B cell (primary cell): ENCODE results near the gene ABI2. TPM values are rescaled to one million over a fixed set of nuclear protein-coding genes. Genes with fewer than 3 reads are reported as not detected.

Experiments used
- ATAC-seq: fragments of 200-7000 bp; cut with Tn5 transposase; one replicate; pipeline ENCODE4 v1.10.0; 2021; ENCODE audit warnings: low read depth, mild to moderate bottlenecking, moderate number of reproducible peaks, moderate library complexity
- CTCF ChIA-PET: fragments of 350-600 bp; sonication (Branson Sonifier 250); formaldehyde crosslinking; loops from one replicate; lab custom pipeline; 2021; ENCODE audit warnings: antibody characterized with exemption, inconsistent platforms; lab: Charles Lee
- POLR2A ChIA-PET: fragments of 350-600 bp; sonication (Branson Sonifier 250); formaldehyde crosslinking; loops from one replicate; lab custom pipeline; 2021; ENCODE audit warnings: antibody characterized with exemption; lab: Charles Lee
- DNase-seq: peaks from one replicate; pipeline ENCODE4 v3.0.0; 2013
- H2AFZ ChIP-seq: 2 replicates; pipeline ENCODE4 v1.6.1; 2012; ENCODE audit warnings: mild to moderate bottlenecking, low read depth, low read length; ENCODE audit not compliant: insufficient read depth, poor library complexity, severe bottlenecking
- H3K27ac ChIP-seq, 2 donors: 1 replicate in 1 of 2; 2 replicates in 1 of 2; pipeline ENCODE4 v1.5.1; 2012 to 2013; ENCODE audit warnings: low read length in 2 of 2, mild to moderate bottlenecking in 2 of 2, moderate library complexity in 1 of 2
- H3K27me3 ChIP-seq, 4 experiments: fragments of 200-600 bp in 1 of 4; sonication (generic) in 1 of 4; replicated peaks in 1 of 4; 1 replicate in 2 of 4; 2 replicates in 2 of 4; pipeline versions ENCODE4 v1.6.1 to v1.7.0; 2013 to 2016; ENCODE audit warnings: low read length in 3 of 4, mild to moderate bottlenecking in 2 of 4, mixed read lengths in 1 of 4, moderate library complexity in 1 of 4; ENCODE audit not compliant: insufficient read depth in 4 of 4, control insufficient read depth in 3 of 4; ENCODE audit errors: control extremely low read depth in 1 of 4
- H3K36me3 ChIP-seq, 2 experiments: replicated peaks in 1 of 2; 1 replicate in 1 of 2; 2 replicates in 1 of 2; pipeline versions ENCODE4 v1.6.1 to v1.7.1; 2013; ENCODE audit warnings: low read length in 1 of 2; ENCODE audit not compliant: insufficient read depth in 2 of 2, control insufficient read depth in 1 of 2; ENCODE audit errors: control extremely low read depth in 1 of 2, extremely low read depth in 1 of 2
- H3K4me1 ChIP-seq, 2 donors: fragments of 200-600 bp in 1 of 2; sonication (generic) in 1 of 2; 1 replicate in 1 of 2; 2 replicates in 1 of 2; pipeline versions ENCODE4 v1.5.1 to v1.6.1; 2013 to 2017; ENCODE audit warnings: low read length in 2 of 2; ENCODE audit not compliant: control insufficient read depth in 2 of 2, insufficient read depth in 2 of 2
- H3K4me2 ChIP-seq: replicated peaks from 2 replicates; pipeline ENCODE3; 2012; ENCODE audit warnings: mild to moderate bottlenecking, low read depth, low read length; ENCODE audit not compliant: poor library complexity, severe bottlenecking
- H3K4me3 ChIP-seq, 5 experiments: fragments of 200-600 bp in 1 of 5; sonication (generic) in 1 of 5; 1 replicate in 3 of 5; 2 replicates in 2 of 5; pipeline versions ENCODE4 v1.5.1 to v1.7.0; 2011 to 2016; ENCODE audit warnings: low read length in 4 of 5, mild to moderate bottlenecking in 4 of 5, low read depth in 2 of 5, control low read depth in 1 of 5, moderate library complexity in 1 of 5; ENCODE audit not compliant: insufficient read depth in 1 of 5; ENCODE audit errors: control extremely low read depth in 1 of 5, extremely low read depth in 1 of 5
- H3K79me2 ChIP-seq: fragments of 200-600 bp; sonication (generic); one replicate; pipeline ENCODE4 v1.6.0; 2016; ENCODE audit warnings: low read length; ENCODE audit not compliant: control insufficient read depth, insufficient read depth
- H3K9ac ChIP-seq: fragments of 200-600 bp; sonication (generic); 2 replicates; pipeline ENCODE4 v1.6.1; 2017; ENCODE audit warnings: mild to moderate bottlenecking, low read length, moderate library complexity
- H3K9me3 ChIP-seq, 3 donors: one replicate each; pipeline versions ENCODE4 v1.6.1 to v1.7.1; 2013; ENCODE audit warnings: low read length in 2 of 3; ENCODE audit not compliant: control insufficient read depth in 2 of 3, insufficient read depth in 1 of 3; ENCODE audit errors: control extremely low read depth in 1 of 3
- H4K20me1 ChIP-seq: 2 replicates; pipeline ENCODE4 v1.6.0; 2012; ENCODE audit warnings: mild to moderate bottlenecking, low read length; ENCODE audit not compliant: insufficient read depth, control insufficient read depth, poor library complexity, severe bottlenecking
- H3K27ac Mint-ChIP-seq: one replicate; pipeline ENCODE4 v1.8.0; 2021; ENCODE audit warnings: mixed read lengths
- H3K27me3 Mint-ChIP-seq: one replicate; pipeline ENCODE4 v1.8.0; 2021; ENCODE audit warnings: mixed read lengths
- H3K4me1 Mint-ChIP-seq: one replicate; pipeline ENCODE4 v1.8.0; 2021; ENCODE audit warnings: mixed read lengths
- H3K4me3 Mint-ChIP-seq: one replicate; pipeline ENCODE4 v1.8.0; 2021; ENCODE audit warnings: mixed read lengths
- H3K9me3 Mint-ChIP-seq: one replicate; pipeline ENCODE4 v1.8.0; 2022; ENCODE audit warnings: mixed read lengths; ENCODE audit not compliant: insufficient read depth
- CTCF ChIP-seq: fragments of 200-600 bp; IDR thresholded peaks from one replicate; pipeline ENCODE4 v1.8.0; 2022; ENCODE audit warnings: antibody characterized with exemption, mild to moderate bottlenecking
- EZH2 ChIP-seq: IDR thresholded peaks from 2 replicates; pipeline ENCODE4 v1.6.1; 2012; ENCODE audit warnings: borderline replicate concordance, low read depth, mild to moderate bottlenecking, moderate library complexity, low read length; ENCODE audit not compliant: insufficient read depth, poor library complexity, severe bottlenecking
- WGBS: methylation state at CpG from one replicate; pipeline ENCODE4 v1.1.5; 2013; ENCODE audit warnings: missing lambda C conversion rate; ENCODE audit not compliant: insufficient coverage; 5-methylcytosine and 5-hydroxymethylcytosine counted together
- intact Hi-C: fragments of 100-400 bp; cut with micrococcal nuclease; formaldehyde crosslinking; loops from one replicate; pipeline ENCODE4 v1.10.0; 2022
- polyA plus RNA-seq: library from polyadenylated mRNA; depleted of rRNA; stranded (reverse); fragments of >200 nt; gene quantifications from 2 replicates; pipeline ENCODE4 v1.2.3, GENCODE V29; 2012
- total RNA-seq, 2 donors: library from RNA; stranded (reverse); fragments of 120-200 nt in 1 of 2; gene quantifications; 1 replicate in 1 of 2; 2 replicates in 1 of 2; pipeline versions ENCODE4 v1.2.3 to v1.2.4, GENCODE V29; 2013 to 2022

ABI2 gene
- total and polyA plus RNA-seq, 2 donors (not counting 1 experiment from before 2014, with no cell fraction given) = 6.8 to 32.7 TPM

- Histone ChIP-seq H3K4me2 (no peak overlapping the region), H3K27me3 (no peaks in the 10 kb centered on the region), H3K9ac (no peak overlapping the region), H3K27ac (no peak overlapping the region), H3K9me3 (no peaks in the 10 kb centered on the region), H2AFZ (no peak overlapping the region), H3K79me2 (no peaks in the 10 kb centered on the region), H4K20me1 (no peaks in the 10 kb centered on the region), H3K4me1 (no peaks in the 10 kb centered on the region), H3K36me3 (peaks cover 0 to 4% of the 10 kb centered on the region in 2 experiments), H3K4me3 (no peak overlapping the region)
- Mint-ChIP-seq H3K4me3 (no peak overlapping the region), H3K4me1 (no peaks in the 10 kb centered on the region), H3K9me3 (no peaks in the 10 kb centered on the region), H3K27me3 (no peaks in the 10 kb centered on the region), H3K27ac (no peak overlapping the region)
- ChIA-PET POLR2A (no interaction called here), CTCF (interaction anchor here (0.6 kb wide), 1 partner anchor 29 kb away, joined by 3 read pairs; no protein-coding TSS in a partner anchor)
- DNase-seq (no peak), ATAC-seq (no peak)
- TF ChIP-seq EZH2 = no peak
- TF ChIP-seq CTCF = no peak
- intact Hi-C loops = no loop called here
- no CpG with 5 or more reads among the region's 5 CpGs for WGBS
These were observed 103.4 kb downstream of the ABI2 start for GRCh38 chr2:203431391-203432185.

- Histone ChIP-seq H2AFZ (no peak overlapping the region), H3K27me3 (no peaks in the 10 kb centered on the region), H3K9ac (no peak overlapping the region), H3K36me3 (peaks cover 0 to 1% of the 10 kb centered on the region in 2 experiments), H3K4me1 (no peaks in the 10 kb centered on the region), H3K9me3 (no peaks in the 10 kb centered on the region), H3K4me3 (no peak overlapping the region), H3K79me2 (no peaks in the 10 kb centered on the region), H3K4me2 (no peak overlapping the region), H3K27ac (no peak overlapping the region), H4K20me1 (no peaks in the 10 kb centered on the region)
- ChIA-PET CTCF (no interaction called here), POLR2A (no interaction called here)
- no peak overlapping the region for H3K27ac Mint-ChIP-seq
- H3K9me3 Mint-ChIP-seq = no peaks in the 10 kb centered on the region
- no peaks in the 10 kb centered on the region for H3K4me1 Mint-ChIP-seq
- H3K4me3 Mint-ChIP-seq = no peak overlapping the region
- WGBS = no CpG with 5 or more reads among the region's 6 CpGs
- DNase-seq = no peak
- H3K27me3 Mint-ChIP-seq = no peaks in the 10 kb centered on the region
- intact Hi-C loops = no loop called here
- ATAC-seq = no peak
- TF ChIP-seq CTCF = no peak
- TF ChIP-seq EZH2 = no peak
These were observed 104.6 kb downstream of the ABI2 start for GRCh38 chr2:203432811-203433210.
